Raji (cell line): Measurements from ENCODE around the gene LPCAT1.

ENCODE experiments used
- POLR2A ChIP-seq: IDR thresholded peaks from 2 replicates; pipeline ENCODE4 v1.6.1; 2011; ENCODE audit warnings: low read depth, low read length, control low read depth; ENCODE audit not compliant: insufficient read depth

The LPCAT1 gene

DNA sequence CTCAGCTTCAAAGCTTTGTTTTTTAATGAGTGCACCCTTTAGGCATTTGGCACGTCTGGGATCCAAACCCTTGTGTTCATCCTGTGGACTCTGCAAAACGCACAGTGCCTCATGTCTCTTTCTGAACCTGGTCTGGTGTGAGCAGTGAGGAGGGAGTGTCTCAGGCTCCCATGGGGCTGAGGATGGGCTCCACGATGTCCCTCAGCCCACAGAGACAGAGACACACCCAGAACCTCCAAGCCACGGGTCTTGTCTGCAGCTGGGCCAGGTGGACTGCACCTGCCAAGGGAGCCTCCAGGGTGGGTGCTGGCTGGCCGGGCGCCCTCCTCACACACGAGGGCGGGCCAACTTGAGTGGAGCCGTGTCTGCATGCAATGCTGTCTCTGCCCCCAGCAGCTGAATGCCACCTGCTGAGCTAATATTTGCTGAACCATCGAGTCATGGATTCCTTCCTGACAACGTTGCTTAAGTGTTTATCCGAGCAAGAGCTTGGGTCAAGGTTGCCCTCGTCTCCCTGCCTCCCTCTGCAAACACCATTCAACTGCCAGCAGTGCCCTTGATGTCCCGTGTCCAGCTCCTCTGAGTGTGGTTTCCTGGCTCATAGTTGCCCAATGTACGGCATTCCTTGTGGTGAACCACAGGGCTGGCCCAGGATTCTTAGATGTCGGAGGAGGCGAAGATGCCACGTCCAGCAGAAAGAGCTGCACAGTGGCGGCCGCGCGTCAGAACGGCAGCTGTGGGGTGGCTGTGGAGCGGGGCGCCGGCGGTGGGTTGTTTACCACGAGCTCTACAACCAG lies 31.4 kb upstream of the LPCAT1 start:
- no peak for TF ChIP-seq POLR2A

DNA sequence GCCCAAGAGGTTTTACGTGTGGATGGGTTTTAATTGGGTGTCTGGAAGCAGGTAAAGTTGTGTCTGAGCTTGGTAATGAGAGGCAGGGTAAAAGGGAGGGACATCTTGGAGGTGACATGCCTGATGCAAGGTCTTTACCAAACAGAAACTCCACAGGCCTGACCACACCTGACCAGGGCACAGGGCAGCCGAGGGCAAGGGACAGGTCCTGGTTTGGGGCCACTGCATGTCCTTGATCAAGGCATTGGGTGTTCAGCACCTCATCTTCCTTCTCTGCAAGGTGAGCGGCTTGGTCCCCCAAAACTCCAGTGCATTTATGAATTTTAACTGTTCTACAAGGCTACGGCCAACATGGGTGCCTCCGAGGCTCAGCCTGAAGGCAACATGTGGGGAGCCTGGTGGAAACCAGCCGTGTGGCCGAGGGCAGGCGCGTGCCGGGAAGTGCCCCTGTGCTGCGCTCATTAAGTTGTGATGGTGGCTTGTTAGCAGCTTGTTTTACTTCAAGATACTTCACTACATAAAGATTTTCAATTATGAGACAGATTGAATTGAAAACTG lies 30.7 kb upstream of the LPCAT1 start:
- TF ChIP-seq POLR2A = no peak

DNA sequence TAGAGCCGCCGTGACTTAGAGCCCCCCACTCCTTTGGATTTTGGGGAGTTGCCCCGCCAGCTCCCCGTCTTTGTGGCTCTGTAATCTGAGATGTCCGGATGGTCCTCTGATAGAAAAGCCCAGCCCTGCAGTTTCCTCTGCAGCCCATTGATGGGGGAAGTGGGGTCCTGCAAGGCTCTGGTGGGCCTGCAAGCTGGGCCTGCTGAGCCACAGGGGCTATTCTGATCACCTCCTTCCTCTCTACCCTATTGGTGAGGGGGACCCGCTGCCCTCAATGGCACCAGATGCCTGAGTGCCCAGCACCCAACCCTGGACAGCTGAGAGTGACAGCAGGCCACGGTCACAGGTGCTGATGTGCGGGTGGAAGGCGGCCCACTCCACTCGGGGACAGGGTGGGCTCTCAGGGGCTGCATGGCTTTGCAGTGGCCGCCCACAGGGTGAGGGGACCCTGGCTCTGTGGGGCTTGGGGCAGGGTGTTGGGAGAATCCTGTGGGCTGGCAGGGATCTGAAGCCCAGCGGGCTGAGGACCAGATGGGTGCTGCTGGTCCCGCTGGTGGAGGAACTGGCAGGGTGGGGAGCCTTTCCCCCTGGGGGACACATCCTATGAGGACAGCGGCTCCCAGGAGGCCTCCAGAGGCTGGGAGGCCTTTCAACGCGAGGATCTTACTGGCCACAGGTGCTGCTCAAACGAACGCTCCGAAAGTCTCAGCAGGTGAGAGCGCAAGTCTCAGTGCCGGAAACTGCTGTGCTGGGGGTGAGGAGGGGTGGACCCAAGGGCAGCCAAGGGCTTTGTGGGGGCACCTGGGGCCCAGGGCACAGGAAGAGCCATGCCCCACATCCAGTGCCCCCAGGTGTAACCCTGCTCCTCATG lies 30.0 kb upstream of the LPCAT1 start:
- no peak for TF ChIP-seq POLR2A

- TF ChIP-seq POLR2A = no peak
These were observed 28.9 kb upstream of the LPCAT1 start for GRCh38 chr5:1552521-1553255.

DNA sequence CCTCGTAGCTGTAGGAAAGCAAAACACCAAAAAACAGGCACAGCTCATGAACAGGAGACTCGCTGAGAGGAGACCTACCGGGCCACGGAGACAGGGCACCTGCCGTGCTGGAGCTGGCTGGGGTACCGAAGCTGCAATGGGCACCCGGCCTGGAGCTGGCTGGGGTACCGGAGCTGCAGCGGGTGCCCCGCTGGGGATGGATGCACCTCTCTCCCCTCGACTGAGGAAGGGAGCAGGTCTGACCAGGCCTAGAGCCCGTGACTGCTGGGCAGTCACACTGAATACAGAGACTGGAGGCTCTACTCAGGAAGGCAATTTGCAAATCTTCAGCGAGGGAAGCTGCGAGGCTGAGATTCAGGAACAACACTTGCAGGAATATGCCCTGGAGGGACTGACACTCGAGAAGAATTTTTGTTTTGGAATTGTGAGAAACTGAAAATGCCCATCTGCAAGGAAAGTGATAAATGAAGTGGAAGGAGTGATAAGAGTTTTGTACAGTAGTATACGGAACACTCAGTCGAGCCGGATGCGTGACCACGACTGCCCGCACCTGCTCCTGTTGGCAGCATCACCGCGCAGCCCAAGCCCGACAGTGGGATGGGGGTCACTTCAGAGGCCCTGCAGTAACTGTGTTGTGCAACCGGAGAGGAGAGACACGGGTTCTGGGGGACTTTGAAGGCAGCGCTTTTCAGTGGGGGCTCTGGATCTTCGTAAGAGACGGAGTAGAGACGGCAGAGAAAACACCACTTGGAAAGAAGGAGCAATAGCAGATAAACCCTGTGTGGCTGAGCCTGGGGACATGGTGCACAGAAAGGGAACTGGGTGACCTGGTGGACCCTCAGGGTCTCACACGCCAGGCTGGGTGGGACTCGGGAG lies 27.9 kb upstream of the LPCAT1 start:
- no peak for TF ChIP-seq POLR2A

- no peak for TF ChIP-seq POLR2A
These were observed 26.7 kb upstream of the LPCAT1 start for GRCh38 chr5:1550287-1551076.

DNA sequence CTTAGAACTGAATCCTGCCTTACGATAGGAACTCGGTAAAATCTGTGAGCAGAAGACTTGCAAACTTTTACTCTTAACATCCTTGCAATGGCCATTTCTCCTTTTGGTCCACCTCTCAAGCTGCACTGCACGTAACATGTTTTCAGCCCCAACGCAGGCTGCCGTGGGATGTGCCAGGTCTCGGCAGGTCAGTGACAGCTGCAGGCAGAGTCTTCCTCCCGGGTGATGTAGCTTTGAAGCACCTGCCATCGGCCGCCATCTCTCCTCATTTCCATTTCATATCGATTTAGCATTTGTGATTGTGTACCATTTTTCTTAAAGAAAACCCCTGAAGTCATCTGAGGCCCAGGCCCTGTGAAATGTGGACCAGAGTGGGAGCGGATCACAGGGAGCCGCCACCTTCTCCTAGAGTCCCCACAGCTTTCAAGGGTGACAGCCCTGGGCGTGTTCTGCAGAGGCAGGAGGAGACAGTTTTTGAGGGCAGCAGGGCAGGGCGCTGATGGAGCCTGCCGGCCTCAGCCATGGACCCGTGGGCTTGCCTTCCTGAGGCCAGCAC lies 25.8 kb upstream of the LPCAT1 start:
- TF ChIP-seq POLR2A = no peak

GRCh38 chr5:1548702-1549474 lies 25.1 kb upstream of the LPCAT1 start:
- no peak for TF ChIP-seq POLR2A

GRCh38 chr5:1547655-1548054 lies 23.9 kb upstream of the LPCAT1 start:
- no peak for TF ChIP-seq POLR2A

- no peak for TF ChIP-seq POLR2A
These were observed 23.5 kb upstream of the LPCAT1 start for GRCh38 chr5:1547236-1547635.

- no peak for TF ChIP-seq POLR2A
These were observed 22.8 kb upstream of the LPCAT1 start for GRCh38 chr5:1546556-1546955.

DNA sequence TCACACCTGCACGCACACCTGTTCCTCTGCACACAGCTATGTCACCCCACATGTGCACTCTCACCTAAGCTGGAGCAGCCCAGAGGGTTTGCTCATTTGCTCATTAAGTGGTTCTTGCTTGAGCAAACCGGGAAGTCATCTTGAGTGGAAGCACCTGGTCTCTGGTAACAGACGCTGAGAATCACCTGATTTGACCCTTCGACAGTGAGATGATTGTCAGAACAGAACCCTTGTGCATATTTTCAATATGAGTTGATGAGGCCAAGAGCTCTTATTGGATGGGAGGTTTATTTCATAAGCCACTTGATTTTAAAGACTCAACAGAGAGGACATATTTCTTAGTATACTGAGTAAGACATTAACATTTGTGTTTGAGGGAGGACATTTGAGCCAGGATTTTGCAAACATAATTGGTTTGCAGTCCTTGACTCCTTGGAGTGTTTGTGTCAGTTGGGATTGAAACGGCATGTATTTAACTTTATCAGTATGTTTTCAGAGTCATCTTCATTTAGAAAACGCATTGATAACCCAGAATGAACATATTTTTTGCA lies 22.1 kb upstream of the LPCAT1 start:
- no peak for TF ChIP-seq POLR2A

- TF ChIP-seq POLR2A = no peak
These were observed 21.5 kb upstream of the LPCAT1 start for GRCh38 chr5:1545126-1545804.
